GM12878 (cell line): ENCODE results near the gene LRRC23. TPM values are rescaled to one million over a fixed set of nuclear protein-coding genes. Genes with fewer than 3 reads are reported as not detected.
A peak's percentile ranks its signal among the peaks of the same experiment; 100 is the strongest.

Source experiments
- ATAC-seq: fragments of 200-7000 bp; cut with Tn5 transposase; 3 replicates; pipeline ENCODE4 v1.9.1; 2020; ENCODE audit warnings: mild to moderate bottlenecking, moderate library complexity
- BruUV-seq: library from RNA; stranded (reverse); fragments of 400-500 nt; replicated peaks from 2 replicates; lab custom pipeline; 2021; lab: Mats Ljungman, UMichigan
- CTCF ChIA-PET: fragments of 300-600 bp; sonication (Branson Sonifier 250); formaldehyde crosslinking; extraction: SDS; loops from one replicate; lab custom pipeline; 2021; ENCODE audit warnings: inconsistent platforms; lab: Yijun Ruan, JAX
- POLR2A ChIA-PET: fragments of 350-600 bp; formaldehyde crosslinking; extraction: SDS; loops from one replicate; lab custom pipeline; 2021; ENCODE audit warnings: inconsistent platforms; lab: Charles Lee
- RAD21 ChIA-PET: fragments of 300-600 bp; sonication (Branson Sonifier 250); formaldehyde crosslinking; loops from one replicate; lab custom pipeline; 2023; ENCODE audit warnings: antibody characterized with exemption; ENCODE audit not compliant: unreplicated experiment; lab: Charles Lee
- SMC1A ChIA-PET: fragments of 300-600 bp; sonication (Branson Sonifier 250); formaldehyde crosslinking; loops from one replicate; lab custom pipeline; 2023; ENCODE audit not compliant: unreplicated experiment, uncharacterized antibody; lab: Charles Lee
- DNase-seq: peaks from one replicate; pipeline ENCODE4 v3.0.0-alpha.2; 2011; ENCODE audit warnings: low read depth, low spot score
- FAIRE-seq: peaks from 3 replicates; lab custom pipeline; 2011; peaks lifted over from hg19 to GRCh38; lab: Jason Lieb, UNC
- H2AFZ ChIP-seq: 2 replicates; pipeline ENCODE4 v1.6.0; 2011; ENCODE audit warnings: low read depth, low read length, control low read depth; ENCODE audit not compliant: control insufficient read depth
- H3K27ac ChIP-seq: 2 replicates; pipeline ENCODE4 v1.5.1; 2011; ENCODE audit warnings: control low read depth; ENCODE audit not compliant: control insufficient read depth, insufficient read depth
- H3K27me3 ChIP-seq, 2 experiments: replicated peaks in 1 of 2; 2 replicates each; pipeline versions ENCODE4 v1.6.0 to v1.6.1; 2011; ENCODE audit warnings: low read length in 1 of 2; ENCODE audit not compliant: control insufficient read depth in 2 of 2, insufficient read depth in 2 of 2
- H3K36me3 ChIP-seq, 2 experiments: 2 replicates each; pipeline ENCODE4 v1.5.1; 2011; ENCODE audit warnings: low read length in 1 of 2; ENCODE audit not compliant: control insufficient read depth in 2 of 2, insufficient read depth in 2 of 2
- H3K4me1 ChIP-seq: 2 replicates; pipeline ENCODE4 v1.6.1; 2011; ENCODE audit warnings: mild to moderate bottlenecking, low read length, moderate library complexity, mixed read lengths; ENCODE audit not compliant: control insufficient read depth, insufficient read depth
- H3K4me2 ChIP-seq: 2 replicates; pipeline ENCODE4 v1.6.0; 2011; ENCODE audit warnings: control low read depth; ENCODE audit not compliant: control insufficient read depth, insufficient read depth
- H3K4me3 ChIP-seq: fragments of 200-600 bp; sonication (generic); 2 replicates; pipeline ENCODE4 v1.5.1; 2016
- H3K79me2 ChIP-seq: 2 replicates; pipeline ENCODE4 v1.6.0; 2011; ENCODE audit warnings: low read length; ENCODE audit not compliant: control insufficient read depth, insufficient read depth
- H3K9ac ChIP-seq: 2 replicates; pipeline ENCODE4 v1.8.0; 2011; ENCODE audit warnings: low read length, control low read depth, mixed read lengths; ENCODE audit not compliant: control insufficient read depth, insufficient read depth
- H3K9me3 ChIP-seq: replicated peaks from 3 replicates; pipeline ENCODE4 v1.5.1; 2011; ENCODE audit warnings: mild to moderate bottlenecking, low read length; ENCODE audit not compliant: control insufficient read depth, insufficient read depth
- H4K20me1 ChIP-seq: 2 replicates; pipeline ENCODE4 v1.6.0; 2011; ENCODE audit not compliant: control insufficient read depth, insufficient read depth
- CEBPB ChIP-seq, 2 experiments: fragments of 150-350 bp in 1 of 2; IDR thresholded peaks; 2 replicates each; pipeline ENCODE4 v1.6.1; 2012 to 2014; ENCODE audit warnings: low read depth in 2 of 2, low read length in 2 of 2, borderline replicate concordance in 1 of 2, inconsistent platforms in 1 of 2
- GATAD2B ChIP-seq: fragments of 450-650 bp; conservative IDR thresholded peaks from 2 replicates; pipeline ENCODE4 v1.6.1; 2017; ENCODE audit warnings: low read depth, mild to moderate bottlenecking, moderate library complexity
- PAX5 ChIP-seq: IDR thresholded peaks from 2 replicates; pipeline ENCODE4 v1.6.1; 2011; ENCODE audit warnings: low read depth, low read length, borderline replicate concordance
- RELB ChIP-seq: fragments of 450-650 bp; IDR thresholded peaks from 2 replicates; pipeline ENCODE4 v1.6.1; 2017; ENCODE audit warnings: low read depth, mild to moderate bottlenecking, moderate library complexity
- SMARCA5 ChIP-seq: fragments of 450-650 bp; IDR thresholded peaks from 2 replicates; pipeline ENCODE4 v1.6.1; 2017; ENCODE audit warnings: mild to moderate bottlenecking
- STAT1 ChIP-seq: fragments of 450-650 bp; conservative IDR thresholded peaks from 2 replicates; pipeline ENCODE4 v1.6.1; 2014; ENCODE audit warnings: antibody characterized with exemption, mild to moderate bottlenecking
- ZBTB33 ChIP-seq: fragments of 450-650 bp; IDR thresholded peaks from 2 replicates; pipeline ENCODE4 v1.6.1; 2017; ENCODE audit warnings: mild to moderate bottlenecking
- WGBS: methylation state at CpG from one replicate; pipeline ENCODE4 v1.1.6; 2016; ENCODE audit warnings: low lambda C conversion rate; ENCODE audit not compliant: insufficient replicate concordance, insufficient coverage; ENCODE audit errors: missing lambda C conversion rate; 5-methylcytosine and 5-hydroxymethylcytosine counted together
- in situ Hi-C: fragments of 300-500 bp; cut with MboI; formaldehyde crosslinking; loops from 9 replicates; pipeline ENCODE4 v1.14.3; 2018; ENCODE audit warnings: mixed read lengths
- intact Hi-C: fragments of 100-400 bp; cut with micrococcal nuclease; formaldehyde crosslinking; loops from one replicate; pipeline ENCODE4 v1.14.2; 2022; ENCODE audit not compliant: unreplicated experiment
- polyA plus RNA-seq, 11 experiments: library from polyadenylated mRNA; depleted of rRNA in 4 of 11; unstranded in 6 of 11; stranded (reverse) in 5 of 11; fragments of >200 nt; fragmentation: Nextera tagmentation in 4 of 11; fragmentation: Illumina TruSeq in 1 of 11; extraction: Ambion mirVana in 4 of 11; extraction: Trizol in 1 of 11; gene quantifications; 1 replicate in 1 of 11; 2 replicates in 10 of 11; pipeline versions ENCODE4 v1.2.1 to v1.2.3, GENCODE V29; 2011 to 2016; ENCODE audit warnings: inconsistent platforms in 2 of 11, missing spikeins in 2 of 11, low read depth in 1 of 11
- total RNA-seq, 4 experiments: library from RNA; depleted of rRNA in 3 of 4; stranded (reverse); fragments of >200 nt in 3 of 4; fragmentation: Illumina TruSeq in 1 of 4; extraction: Trizol in 1 of 4; gene quantifications; 2 replicates each; pipeline versions ENCODE4 v1.2.1 to v1.2.3, GENCODE V29; 2013 to 2021
- TF ChIP-seq, protein P1 (sequence below): fragments of 450-650 bp; IDR thresholded peaks from 2 replicates; pipeline ENCODE4 v1.6.1; 2016; ENCODE audit warnings: mild to moderate bottlenecking

The LRRC23 gene
- total and polyA plus RNA-seq, 10 of the 15 experiments (the other 5 are each of a cell fraction or from before 2014, with no cell fraction given), result 1.4 to 6.9 (median 3.4) TPM

- TSS peak; percentile 32 for BruUV-seq
- Histone ChIP-seq H3K27ac (no peak overlapping the region), H3K4me3 (no peak overlapping the region), H3K4me1 (peaks cover 28% of the 10 kb centered on the region), H3K9ac (no peak overlapping the region), H3K79me2 (peaks cover 23% of the 10 kb centered on the region), H3K36me3 (peaks cover 2 to 10% of the 10 kb centered on the region in 2 experiments; a peak in 2 of 4 replicates), H3K9me3 (no peaks in the 10 kb centered on the region), H3K4me2 (no peak overlapping the region), H2AFZ (no peak overlapping the region), H4K20me1 (no peaks in the 10 kb centered on the region), H3K27me3 (no peaks in the 10 kb centered on the region)
- ChIA-PET POLR2A (interaction anchor here (0.6 to 1.2 kb wide), 2 partner anchors 9 to 17 kb away, joined by 4 to 6 read pairs; no protein-coding TSS in a partner anchor), CTCF (interaction anchor here (0.7 to 1.9 kb wide), 4 partner anchors 8 to 49 kb away, joined by 3 to 7 read pairs (median 4); partner anchors contain the start of gene SPSB2), RAD21 (no interaction called here), SMC1A (interaction anchor here (1.3 kb wide), 1 partner anchor 26 kb away, joined by 3 read pairs; no protein-coding TSS in a partner anchor)
- ATAC-seq (no peak), DNase-seq (no peak), FAIRE-seq (no peak)
- 86% methylated on average over 14 of the region's 14 CpGs for WGBS
- in situ Hi-C loops (no loop called here), intact Hi-C loops (no loop called here)
- TF ChIP-seq CEBPB (IDR thresholded peaks at IDR 0.05; ENCODE audit: borderline replicate concordance in 1 of 2, low read depth in 2 of 2, low read length in 2 of 2) (no peak), STAT1 (no peak), PAX5 (no peak), SMARCA5 (no peak), ZBTB33 (no peak), RELB (no peak), GATAD2B (no peak)
- TF ChIP-seq, protein P1, sequence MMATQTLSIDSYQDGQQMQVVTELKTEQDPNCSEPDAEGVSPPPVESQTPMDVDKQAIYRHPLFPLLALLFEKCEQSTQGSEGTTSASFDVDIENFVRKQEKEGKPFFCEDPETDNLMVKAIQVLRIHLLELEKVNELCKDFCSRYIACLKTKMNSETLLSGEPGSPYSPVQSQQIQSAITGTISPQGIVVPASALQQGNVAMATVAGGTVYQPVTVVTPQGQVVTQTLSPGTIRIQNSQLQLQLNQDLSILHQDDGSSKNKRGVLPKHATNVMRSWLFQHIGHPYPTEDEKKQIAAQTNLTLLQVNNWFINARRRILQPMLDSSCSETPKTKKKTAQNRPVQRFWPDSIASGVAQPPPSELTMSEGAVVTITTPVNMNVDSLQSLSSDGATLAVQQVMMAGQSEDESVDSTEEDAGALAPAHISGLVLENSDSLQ, result no peak
These were observed 13.0 kb downstream of the LRRC23 start for GRCh38 chr12:6917491-6918231.
